ENCODE measurements around the gene TMTC2.
"Not testable (repeated sequence)": the region's sequence is repeated elsewhere in the genome, so short reads cannot be mapped to it uniquely, and the experiment has no call there.

TMTC2 gene

GRCh38 chr12:82740129-82741000 lies 53.7 kb downstream of the TMTC2 start:
- Histone ChIP-seq H3K4me3 (ENCODE audit: low read depth, low read length) (no peak overlapping the region), H3K9ac (ENCODE audit: low read depth, low read length) (no peak overlapping the region), H3K36me3 (ENCODE audit: control insufficient read depth, insufficient read depth, low read length) (no peaks in the 10 kb centered on the region), H3K4me1 (ENCODE audit: control insufficient read depth, insufficient read depth, low read length) (peaks cover 7% of the 10 kb centered on the region), H3K9me3 (ENCODE audit: control insufficient read depth, insufficient read depth, low read length) (no peaks in the 10 kb centered on the region), H3K27me3 (ENCODE audit: control insufficient read depth, insufficient read depth, low read length) (no peaks in the 10 kb centered on the region)

- Histone ChIP-seq H3K4me1 (ENCODE audit: control insufficient read depth, insufficient read depth, low read length) (peaks cover 7% of the 10 kb centered on the region), H3K27me3 (ENCODE audit: control insufficient read depth, insufficient read depth, low read length) (no peaks in the 10 kb centered on the region), H3K9me3 (ENCODE audit: control insufficient read depth, insufficient read depth, low read length) (no peaks in the 10 kb centered on the region), H3K9ac (ENCODE audit: low read depth, low read length) (no peak overlapping the region), H3K36me3 (ENCODE audit: control insufficient read depth, insufficient read depth, low read length) (no peaks in the 10 kb centered on the region), H3K4me3 (ENCODE audit: low read depth, low read length) (no peak overlapping the region)
Observed at GRCh38 chr12:82745063-82745674, 58.5 kb downstream of the TMTC2 start.

- Histone ChIP-seq H3K9me3 (ENCODE audit: control insufficient read depth, insufficient read depth, low read length) (no peaks in the 10 kb centered on the region), H3K27me3 (ENCODE audit: control insufficient read depth, insufficient read depth, low read length) (no peaks in the 10 kb centered on the region), H3K36me3 (ENCODE audit: control insufficient read depth, insufficient read depth, low read length) (no peaks in the 10 kb centered on the region), H3K4me1 (ENCODE audit: control insufficient read depth, insufficient read depth, low read length) (peaks cover under 1% of the 10 kb centered on the region), H3K9ac (ENCODE audit: low read depth, low read length) (no peak overlapping the region), H3K4me3 (ENCODE audit: low read depth, low read length) (no peak overlapping the region)
Observed at GRCh38 chr12:82745807-82746206, 59.1 kb downstream of the TMTC2 start.

- Histone ChIP-seq H3K9me3 (ENCODE audit: control insufficient read depth, insufficient read depth, low read length) (no peaks in the 10 kb centered on the region), H3K4me3 (ENCODE audit: low read depth, low read length) (no peak overlapping the region), H3K9ac (ENCODE audit: low read depth, low read length) (no peak overlapping the region), H3K36me3 (ENCODE audit: control insufficient read depth, insufficient read depth, low read length) (no peaks in the 10 kb centered on the region), H3K27me3 (ENCODE audit: control insufficient read depth, insufficient read depth, low read length) (no peaks in the 10 kb centered on the region), H3K4me1 (ENCODE audit: control insufficient read depth, insufficient read depth, low read length) (no peaks in the 10 kb centered on the region)
Observed at GRCh38 chr12:82746668-82747067, 60.0 kb downstream of the TMTC2 start.

- Histone ChIP-seq H3K4me1 (ENCODE audit: control insufficient read depth, insufficient read depth, low read length) (peaks cover 2% of the 10 kb centered on the region), H3K27me3 (ENCODE audit: control insufficient read depth, insufficient read depth, low read length) (no peaks in the 10 kb centered on the region), H3K36me3 (ENCODE audit: control insufficient read depth, insufficient read depth, low read length) (no peaks in the 10 kb centered on the region), H3K4me3 (ENCODE audit: low read depth, low read length) (no peak overlapping the region), H3K9ac (ENCODE audit: low read depth, low read length) (no peak overlapping the region), H3K9me3 (ENCODE audit: control insufficient read depth, insufficient read depth, low read length) (no peaks in the 10 kb centered on the region)
Observed at GRCh38 chr12:82749015-82749414, 62.3 kb downstream of the TMTC2 start.

GRCh38 chr12:82754856-82755255 lies 68.2 kb downstream of the TMTC2 start:
- Histone ChIP-seq H3K9me3 (ENCODE audit: control insufficient read depth, insufficient read depth, low read length) (no peaks in the 10 kb centered on the region), H3K36me3 (ENCODE audit: control insufficient read depth, insufficient read depth, low read length) (no peaks in the 10 kb centered on the region), H3K9ac (ENCODE audit: low read depth, low read length) (no peak overlapping the region), H3K4me3 (ENCODE audit: low read depth, low read length) (no peak overlapping the region), H3K27me3 (ENCODE audit: control insufficient read depth, insufficient read depth, low read length) (peaks cover 19% of the 10 kb centered on the region), H3K4me1 (ENCODE audit: control insufficient read depth, insufficient read depth, low read length) (peaks cover 17% of the 10 kb centered on the region)

- Histone ChIP-seq H3K9me3 (ENCODE audit: control insufficient read depth, insufficient read depth, low read length) (no peaks in the 10 kb centered on the region), H3K27me3 (ENCODE audit: control insufficient read depth, insufficient read depth, low read length) (peaks cover 22% of the 10 kb centered on the region), H3K36me3 (ENCODE audit: control insufficient read depth, insufficient read depth, low read length) (no peaks in the 10 kb centered on the region), H3K4me3 (ENCODE audit: low read depth, low read length) (no peak overlapping the region), H3K4me1 (ENCODE audit: control insufficient read depth, insufficient read depth, low read length) (peaks cover 22% of the 10 kb centered on the region), H3K9ac (ENCODE audit: low read depth, low read length) (no peak overlapping the region)
Observed at GRCh38 chr12:82756303-82756702, 69.6 kb downstream of the TMTC2 start.

GRCh38 chr12:82757059-82757458 lies 70.4 kb downstream of the TMTC2 start:
- no peak overlapping the region for H3K9ac ChIP-seq (ENCODE audit: low read depth, low read length)
- H3K27me3 ChIP-seq (ENCODE audit: control insufficient read depth, insufficient read depth, low read length): peaks cover 23% of the 10 kb centered on the region

GRCh38 chr12:82757656-82758055 lies 71.0 kb downstream of the TMTC2 start:
- Histone ChIP-seq H3K4me3 (ENCODE audit: low read depth, low read length) (no peak overlapping the region), H3K27me3 (ENCODE audit: control insufficient read depth, insufficient read depth, low read length) (peaks cover 23% of the 10 kb centered on the region), H3K9ac (ENCODE audit: low read depth, low read length) (no peak overlapping the region), H3K36me3 (ENCODE audit: control insufficient read depth, insufficient read depth, low read length) (no peaks in the 10 kb centered on the region), H3K4me1 (ENCODE audit: control insufficient read depth, insufficient read depth, low read length) (peaks cover 22% of the 10 kb centered on the region), H3K9me3 (ENCODE audit: control insufficient read depth, insufficient read depth, low read length) (no peaks in the 10 kb centered on the region)

More at GRCh38 chr12:82757059-82757458, 70.4 kb downstream of the TMTC2 start:
- H3K36me3 ChIP-seq (ENCODE audit: control insufficient read depth, insufficient read depth, low read length): no peaks in the 10 kb centered on the region
- H3K9me3 ChIP-seq (ENCODE audit: control insufficient read depth, insufficient read depth, low read length): no peaks in the 10 kb centered on the region
- no peak overlapping the region for H3K4me3 ChIP-seq (ENCODE audit: low read depth, low read length)
- peaks cover 22% of the 10 kb centered on the region for H3K4me1 ChIP-seq (ENCODE audit: control insufficient read depth, insufficient read depth, low read length)

- Histone ChIP-seq H3K36me3 (ENCODE audit: control insufficient read depth, insufficient read depth, low read length) (no peaks in the 10 kb centered on the region), H3K9me3 (ENCODE audit: control insufficient read depth, insufficient read depth, low read length) (no peaks in the 10 kb centered on the region), H3K27me3 (ENCODE audit: control insufficient read depth, insufficient read depth, low read length) (peaks cover 23% of the 10 kb centered on the region), H3K4me1 (ENCODE audit: control insufficient read depth, insufficient read depth, low read length) (peaks cover 20% of the 10 kb centered on the region), H3K9ac (ENCODE audit: low read depth, low read length) (no peak overlapping the region), H3K4me3 (ENCODE audit: low read depth, low read length) (no peak overlapping the region)
Observed at GRCh38 chr12:82758749-82759330, 72.1 kb downstream of the TMTC2 start.

GRCh38 chr12:82760423-82760822 lies 73.7 kb downstream of the TMTC2 start:
- Histone ChIP-seq H3K36me3 (ENCODE audit: control insufficient read depth, insufficient read depth, low read length) (no peaks in the 10 kb centered on the region), H3K4me3 (ENCODE audit: low read depth, low read length) (no peak overlapping the region), H3K9ac (ENCODE audit: low read depth, low read length) (no peak overlapping the region), H3K9me3 (ENCODE audit: control insufficient read depth, insufficient read depth, low read length) (no peaks in the 10 kb centered on the region), H3K4me1 (ENCODE audit: control insufficient read depth, insufficient read depth, low read length) (peaks cover 20% of the 10 kb centered on the region), H3K27me3 (ENCODE audit: control insufficient read depth, insufficient read depth, low read length) (peaks cover 15% of the 10 kb centered on the region)

GRCh38 chr12:82765206-82765605 lies 78.5 kb downstream of the TMTC2 start:
- H3K9ac ChIP-seq (ENCODE audit: low read depth, low read length); H3K4me3 ChIP-seq (ENCODE audit: low read depth, low read length); H3K27me3 ChIP-seq (ENCODE audit: control insufficient read depth, insufficient read depth, low read length); H3K4me1 ChIP-seq (ENCODE audit: control insufficient read depth, insufficient read depth, low read length); H3K9me3 ChIP-seq (ENCODE audit: control insufficient read depth, insufficient read depth, low read length); H3K36me3 ChIP-seq (ENCODE audit: control insufficient read depth, insufficient read depth, low read length): not testable (repeated sequence)

All from iPS-15b (cell line).